NCI-H128 (cell line): ENCODE results near the gene KRT35.
"Not testable (repeated sequence)": the region's sequence is repeated elsewhere in the genome, so short reads cannot be mapped to it uniquely, and the experiment has no call there.

ENCODE experiments used
- DNase-seq: peaks from one replicate; lab custom pipeline; 2025; ENCODE audit not compliant: unreplicated experiment; lab: John Stamatoyannopoulos, UW

KRT35 gene

GRCh38 chr17:41462705-41463104 is 18.2 kb downstream of the KRT35 start:
- no peak for DNase-seq

- no peak for DNase-seq
These were observed 23.3 kb downstream of the KRT35 start for GRCh38 chr17:41457676-41458075.

GRCh38 chr17:41456204-41456603 is 24.7 kb downstream of the KRT35 start:
- no peak for DNase-seq

- no peak for DNase-seq
These were observed 25.7 kb downstream of the KRT35 start for GRCh38 chr17:41455236-41455635.

- DNase-seq: no peak
These were observed 27.9 kb downstream of the KRT35 start for GRCh38 chr17:41453066-41453465.

- DNase-seq: no peak
These were observed 28.7 kb downstream of the KRT35 start for GRCh38 chr17:41452281-41452680.

GRCh38 chr17:41451154-41451728 is 29.7 kb downstream of the KRT35 start:
- DNase-seq: no peak

- no peak for DNase-seq
These were observed 31.9 kb downstream of the KRT35 start for GRCh38 chr17:41449008-41449407.

- no peak for DNase-seq
These were observed 32.4 kb downstream of the KRT35 start for GRCh38 chr17:41448506-41448905.

GRCh38 chr17:41446806-41447205 is 34.1 kb downstream of the KRT35 start:
- DNase-seq: no peak

- DNase-seq: no peak
These were observed 36.3 kb downstream of the KRT35 start for GRCh38 chr17:41444640-41445039.

GRCh38 chr17:41444186-41444585 is 36.8 kb downstream of the KRT35 start:
- DNase-seq: no peak

GRCh38 chr17:41442739-41443138 is 38.2 kb downstream of the KRT35 start:
- no peak for DNase-seq

- DNase-seq: no peak
These were observed 40.4 kb downstream of the KRT35 start, which contains the start of gene KRT38 for GRCh38 chr17:41440531-41441033. TSS of gene KRT38 (minus strand) at chr17:41440983. CDS start at chr17:41440921, 62 bp downstream.

GRCh38 chr17:41439375-41439774 is 41.6 kb downstream of the KRT35 start:
- no peak for DNase-seq

GRCh38 chr17:41437769-41438168 is 43.2 kb downstream of the KRT35 start:
- no peak for DNase-seq

GRCh38 chr17:41437254-41437653 is 43.7 kb downstream of the KRT35 start:
- DNase-seq: no peak

GRCh38 chr17:41434415-41434814 is 46.5 kb downstream of the KRT35 start:
- DNase-seq: no peak

- no peak for DNase-seq
These were observed 46.9 kb downstream of the KRT35 start for GRCh38 chr17:41434005-41434404.

- no peak for DNase-seq
These were observed 47.4 kb downstream of the KRT35 start for GRCh38 chr17:41433586-41433985.

GRCh38 chr17:41430376-41430775 is 50.6 kb downstream of the KRT35 start:
- not testable (repeated sequence) for DNase-seq

GRCh38 chr17:41429667-41430066 is 51.3 kb downstream of the KRT35 start:
- DNase-seq: no peak

GRCh38 chr17:41428591-41429291 is 52.2 kb downstream of the KRT35 start:
- DNase-seq: no peak
